Fibroblast of upper back skin (primary cell): Measurements from ENCODE around the gene DNAH10.
"Not testable (repeated sequence)": the region's sequence is repeated elsewhere in the genome, so short reads cannot be mapped to it uniquely, and the experiment has no call there.

Experiments
- DNase-seq: peaks from one replicate; pipeline ENCODE4 v3.0.0-alpha.2; 2013

DNAH10 gene

DNA sequence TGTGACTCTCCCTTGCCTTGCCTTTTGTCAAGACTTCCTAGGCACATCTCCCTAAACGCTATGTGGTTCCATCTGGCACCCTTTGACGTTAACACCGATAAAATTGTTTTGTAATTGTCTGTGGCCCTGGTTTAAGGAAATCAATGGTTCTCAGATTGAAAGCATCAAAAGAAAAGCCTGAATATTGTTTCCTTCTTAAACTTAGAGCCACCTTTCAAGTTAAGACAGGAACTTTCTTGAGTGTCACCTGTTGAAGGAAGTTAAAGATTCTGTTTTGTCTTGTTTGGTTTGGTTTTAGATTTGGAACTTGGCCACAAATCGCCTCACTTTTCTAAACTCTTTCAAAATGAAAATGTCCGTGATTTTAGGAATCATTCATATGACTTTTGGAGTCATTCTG lies 14.8 kb upstream of the DNAH10 start:
- DNase-seq, result no peak

DNA sequence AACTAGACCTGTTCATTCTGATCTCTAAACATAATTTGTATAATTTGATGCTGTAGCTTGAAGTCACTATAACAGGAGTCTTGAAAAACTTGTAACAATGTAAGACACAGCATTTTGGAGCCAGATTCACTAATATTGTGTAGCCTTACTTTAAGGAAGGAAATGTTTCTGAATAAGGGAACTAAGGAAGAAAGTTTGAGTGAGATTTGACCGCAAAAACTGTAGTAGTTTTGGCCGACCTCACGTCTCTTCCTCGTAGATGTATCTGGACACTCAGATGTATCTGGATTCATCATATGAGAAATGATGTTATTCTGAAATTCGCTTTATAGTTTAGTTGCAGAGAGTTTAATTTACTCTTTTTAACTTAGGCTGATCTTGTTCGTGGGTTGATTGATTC lies 13.9 kb upstream of the DNAH10 start:
- DNase-seq, result no peak

DNA sequence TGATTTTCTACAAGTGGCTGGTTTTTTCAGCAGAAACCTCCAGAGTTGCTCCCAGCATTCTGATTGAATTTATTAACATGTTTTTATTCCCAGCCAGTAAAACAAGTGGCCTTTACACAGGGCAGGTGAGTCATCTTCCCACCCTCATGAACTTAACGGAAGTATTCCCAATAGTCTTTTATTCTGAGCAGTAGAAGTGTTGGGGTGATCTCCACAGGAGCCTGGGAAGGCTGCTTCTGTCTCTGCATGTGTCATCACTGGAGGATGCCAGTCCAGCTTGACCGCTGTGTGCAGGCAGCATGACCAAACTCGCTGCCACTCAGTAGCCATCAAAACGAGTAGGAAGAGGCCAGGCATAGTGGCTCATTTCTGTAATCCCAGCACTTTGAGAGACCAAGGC lies 13.4 kb upstream of the DNAH10 start:
- DNase-seq, result no peak

DNA sequence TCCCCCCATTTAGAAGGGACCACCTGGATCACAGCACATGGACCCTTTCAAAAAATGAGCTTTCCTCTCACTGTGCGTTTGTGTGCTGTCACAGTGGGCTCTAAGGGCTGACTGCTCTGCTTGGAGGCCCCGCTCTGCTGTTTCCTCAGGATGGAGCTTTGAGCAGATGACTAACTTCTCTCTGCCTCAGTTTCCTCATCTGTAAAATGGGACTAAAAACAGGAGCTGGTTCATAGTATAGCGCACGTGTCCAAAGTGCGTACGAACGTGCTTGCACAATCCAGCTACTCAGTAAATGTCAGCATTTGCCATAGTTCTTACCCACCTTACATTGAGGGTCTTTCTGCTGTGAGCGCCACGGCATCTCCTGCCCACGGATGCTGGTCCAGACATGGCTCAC lies 12.7 kb upstream of the DNAH10 start:
- no peak for DNase-seq

DNA sequence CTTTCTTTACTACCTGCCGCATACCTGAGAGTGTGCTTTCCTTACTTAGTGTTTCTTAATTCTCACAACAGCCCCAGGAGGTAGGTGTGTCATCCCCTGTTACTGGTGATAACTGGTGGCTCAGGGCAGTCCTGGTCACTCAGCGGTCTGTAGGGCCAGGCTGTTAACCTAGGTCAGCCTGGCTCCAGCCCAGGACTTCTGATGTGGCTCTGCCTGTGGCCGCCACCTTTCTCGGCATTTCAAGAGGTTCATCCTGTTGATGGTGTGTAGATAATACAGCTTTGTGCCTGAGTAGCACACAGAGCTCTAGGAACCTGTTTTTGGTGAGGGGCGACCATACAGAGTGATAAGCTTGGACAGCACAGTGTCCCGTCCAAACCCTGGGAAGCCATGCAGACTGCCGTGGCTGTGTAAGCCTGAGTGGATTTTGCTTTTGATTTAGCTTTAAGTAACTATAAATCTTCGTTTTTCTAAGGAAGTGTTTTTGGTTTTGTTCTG lies 11.9 kb upstream of the DNAH10 start:
- DNase-seq, result no peak

DNA sequence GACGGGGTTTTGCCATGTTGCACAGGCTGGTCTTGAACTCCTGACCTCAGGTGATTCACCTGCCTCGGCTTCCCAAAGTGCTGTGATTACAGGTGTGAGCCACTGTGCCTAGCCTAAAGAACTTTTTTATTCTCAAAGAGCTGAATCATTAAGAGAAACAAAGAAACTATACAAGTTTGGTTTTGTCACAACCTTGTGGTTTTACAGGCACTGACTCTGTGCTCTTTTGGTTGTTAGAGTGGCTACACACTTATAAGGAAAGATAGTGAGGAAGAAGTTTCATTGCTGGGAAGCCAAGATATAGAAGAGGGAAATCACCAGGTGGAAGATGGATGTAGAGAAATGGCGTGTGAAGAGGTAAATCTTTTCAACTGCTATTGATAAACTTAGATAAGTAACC lies 10.1 kb upstream of the DNAH10 start:
- DNase-seq, result no peak

DNA sequence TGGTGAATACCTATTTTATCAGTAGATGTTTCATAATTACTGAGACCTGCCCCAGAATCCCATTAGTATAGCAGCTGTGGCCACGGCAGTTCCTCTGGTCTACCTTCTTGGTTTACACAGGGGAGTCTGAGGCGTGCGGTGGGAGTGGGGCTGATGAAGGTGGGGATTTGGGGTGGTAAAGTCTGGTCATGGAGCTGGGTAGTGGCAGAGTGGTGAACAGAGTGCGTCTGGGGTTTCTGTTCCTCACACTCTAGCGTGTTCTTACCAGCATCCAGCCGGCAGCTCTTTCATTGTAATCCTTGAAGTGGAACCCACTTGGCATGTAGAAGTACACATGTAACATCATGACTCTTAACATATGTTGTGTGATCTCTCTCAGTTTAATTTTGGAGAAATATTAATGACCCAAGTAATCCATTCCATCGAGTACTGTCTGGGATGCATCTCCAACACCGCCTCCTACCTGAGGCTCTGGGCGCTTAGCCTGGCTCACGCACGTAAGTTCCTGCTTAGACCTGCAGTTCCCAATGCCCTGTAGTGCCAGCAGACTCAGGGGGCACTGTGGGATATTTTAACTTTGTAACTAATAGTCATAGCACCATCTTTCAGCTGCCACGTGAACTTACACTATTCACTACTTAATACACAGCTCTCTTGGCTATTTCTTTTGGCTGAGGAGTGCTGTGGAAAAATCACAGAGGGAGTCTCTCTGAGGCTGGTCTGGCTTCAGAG lies 7.9 kb upstream of the DNAH10 start:
- DNase-seq, result no peak

DNA sequence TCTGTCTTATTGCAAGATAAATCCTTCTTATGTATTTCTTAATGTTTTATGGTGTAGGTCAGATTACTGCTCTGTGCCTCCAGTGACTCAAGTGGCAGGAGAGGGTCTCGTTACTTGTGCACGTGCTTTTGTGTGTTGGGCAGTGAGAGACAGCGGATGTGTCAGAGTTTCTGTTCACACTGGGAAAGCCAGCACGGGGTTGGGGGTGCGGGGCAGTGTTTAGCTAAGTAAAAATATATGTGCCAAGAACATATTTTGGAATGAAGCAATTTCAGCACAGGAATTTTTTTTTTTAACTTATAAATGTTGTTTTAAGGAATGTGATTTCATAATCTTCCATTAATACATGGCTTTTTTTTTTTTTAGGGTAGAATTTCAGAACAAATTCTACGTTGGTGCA lies 4.5 kb upstream of the DNAH10 start:
- DNase-seq, result peak; percentile 61

DNA sequence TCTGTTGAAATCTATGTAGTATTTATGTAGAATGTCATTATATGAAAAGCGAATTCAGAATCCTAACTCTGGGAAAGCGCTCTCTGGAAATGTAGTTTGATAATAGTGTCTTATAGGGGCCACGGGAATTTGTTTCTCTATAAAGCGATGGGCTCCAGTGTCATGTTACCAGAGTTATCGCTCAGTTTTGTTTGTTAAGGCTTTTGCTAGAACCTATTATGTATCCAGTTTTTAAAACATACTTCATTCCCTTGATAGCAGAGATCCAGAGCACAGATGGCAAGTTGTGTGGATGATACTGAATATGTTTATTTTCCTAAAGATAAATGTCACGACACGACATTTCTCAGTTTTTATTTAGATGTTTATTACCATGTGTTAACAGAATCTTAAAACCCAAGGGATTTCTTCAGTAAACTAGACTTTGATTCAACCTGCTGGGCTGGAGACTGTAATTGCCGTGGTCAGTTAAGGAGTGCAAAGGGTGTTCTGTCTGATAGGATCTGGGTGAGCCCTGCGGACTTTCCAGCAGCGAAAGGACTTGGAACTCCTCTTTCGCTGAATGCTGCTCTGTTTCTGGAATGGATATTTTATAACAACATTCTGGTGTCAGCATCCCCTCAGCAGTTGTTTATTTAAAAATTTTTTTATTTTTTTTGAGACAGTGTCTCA lies 1.7 kb upstream of the DNAH10 start:
- DNase-seq, result no peak

DNA sequence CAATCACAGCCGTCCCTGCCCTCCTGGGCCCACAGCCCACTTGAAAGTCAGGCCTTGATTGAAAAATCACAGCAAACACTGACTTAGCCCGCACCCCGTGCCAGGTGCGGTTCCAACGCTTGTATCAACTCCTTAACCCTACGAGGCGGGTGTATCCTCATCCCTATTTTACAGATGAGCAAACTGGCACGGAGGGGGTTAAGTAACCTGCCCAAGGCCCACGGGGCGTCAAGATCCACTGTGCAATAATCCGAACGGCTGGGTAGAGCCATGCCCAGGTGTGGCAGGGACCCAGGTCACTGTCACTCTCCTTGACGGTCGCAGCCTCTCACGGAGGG lies 583 bp downstream of the DNAH10 start:
- no peak for DNase-seq

DNA sequence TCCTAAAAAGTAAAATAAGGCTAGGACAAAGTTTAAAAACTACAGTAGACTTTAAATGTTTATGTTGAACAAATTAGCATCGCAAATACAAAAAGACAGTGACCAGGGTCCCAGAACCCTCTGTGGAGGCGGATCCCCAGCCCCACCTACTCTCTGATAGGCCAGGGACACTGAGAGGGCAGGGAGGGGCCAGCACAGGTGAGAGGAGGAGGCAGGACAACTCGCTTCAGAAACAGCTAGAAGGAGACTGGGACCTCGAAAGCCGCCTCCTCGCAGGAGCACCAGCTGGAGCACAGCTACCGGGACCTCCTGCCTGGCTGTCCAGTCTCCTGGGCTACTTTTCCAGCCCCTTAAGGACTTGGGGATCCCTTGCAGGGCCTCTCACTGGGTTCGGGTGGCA lies 992 bp downstream of the DNAH10 start:
- no peak for DNase-seq

DNA sequence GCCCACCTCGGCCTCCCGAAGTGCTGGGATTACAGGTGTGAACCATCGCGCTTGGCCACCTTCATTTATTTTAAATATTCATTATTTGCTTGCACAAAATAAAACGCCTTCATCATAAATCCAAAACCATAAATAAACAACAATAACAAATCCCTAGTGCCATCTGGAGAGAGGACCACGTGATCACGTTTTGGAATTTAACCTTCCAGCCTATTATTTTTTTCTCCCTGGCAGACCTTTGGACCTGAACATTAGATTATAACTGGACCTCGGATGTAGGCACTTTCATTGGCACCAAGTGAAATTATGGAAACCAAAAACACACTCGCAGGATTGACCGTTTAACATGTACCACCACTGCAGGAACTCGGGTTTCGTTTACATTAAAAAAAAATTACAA lies 2.0 kb downstream of the DNAH10 start:
- DNase-seq, result no peak

DNA sequence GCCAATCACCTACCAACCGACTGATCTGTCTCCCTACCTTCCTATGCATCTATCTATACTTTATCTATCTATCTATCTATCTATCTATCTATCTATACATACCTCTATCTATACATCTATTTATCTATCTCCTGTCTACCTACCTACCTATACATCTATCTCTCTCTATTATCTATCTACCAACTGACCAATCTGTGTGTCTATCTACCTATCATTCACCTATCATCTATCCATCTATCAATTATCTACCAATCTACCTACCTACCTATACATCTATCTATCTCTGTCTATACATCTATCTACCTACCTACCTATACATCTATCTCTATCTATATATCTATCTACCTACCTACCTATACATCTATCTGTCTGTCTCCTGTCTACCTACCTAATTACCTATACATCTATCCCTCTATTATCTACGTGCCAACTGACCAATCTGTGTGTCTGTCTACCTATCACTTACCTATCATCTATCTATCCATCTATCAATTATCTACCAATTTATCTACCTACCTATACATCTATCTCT lies 3.5 kb downstream of the DNAH10 start:
- no peak for DNase-seq

DNA sequence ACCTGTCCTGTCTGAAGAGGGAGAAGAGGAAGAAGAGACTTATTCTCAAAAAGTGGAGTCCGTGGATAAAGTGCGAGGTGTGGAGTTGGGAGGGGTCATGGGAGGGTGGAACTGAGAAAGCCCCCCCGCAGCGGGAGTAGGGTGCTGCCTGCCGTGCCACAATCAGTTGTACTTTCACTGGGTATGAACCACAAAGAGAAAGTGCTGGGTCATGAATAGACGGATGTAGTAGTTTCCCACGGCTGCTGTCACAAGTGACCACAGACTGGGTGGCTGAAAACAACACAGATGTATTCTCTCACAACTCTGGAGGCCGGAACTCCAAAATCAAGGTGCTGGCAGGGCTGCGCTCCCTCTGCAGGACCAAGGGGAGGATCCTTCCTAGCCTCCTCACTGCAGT lies 5.5 kb downstream of the DNAH10 start:
- DNase-seq, result no peak

DNA sequence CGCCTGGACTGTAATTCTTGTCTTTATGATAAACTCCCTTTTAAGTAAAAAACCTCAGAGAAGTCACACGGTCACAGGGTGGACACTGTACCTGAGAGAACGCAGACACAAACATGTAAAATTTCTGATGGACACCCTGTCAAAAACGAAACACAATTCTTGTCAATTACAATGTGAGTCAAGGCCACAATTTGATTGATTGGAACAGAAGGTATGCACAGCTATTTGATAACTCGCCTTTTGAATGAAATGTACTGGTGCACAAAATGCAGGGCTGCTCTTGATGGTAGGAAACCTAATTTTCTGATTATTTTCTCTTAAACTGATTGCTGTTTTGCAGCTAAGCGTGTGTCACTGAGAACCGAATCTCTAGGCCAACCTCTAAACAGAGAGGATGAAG lies 9.2 kb downstream of the DNAH10 start:
- DNase-seq, result no peak

DNA sequence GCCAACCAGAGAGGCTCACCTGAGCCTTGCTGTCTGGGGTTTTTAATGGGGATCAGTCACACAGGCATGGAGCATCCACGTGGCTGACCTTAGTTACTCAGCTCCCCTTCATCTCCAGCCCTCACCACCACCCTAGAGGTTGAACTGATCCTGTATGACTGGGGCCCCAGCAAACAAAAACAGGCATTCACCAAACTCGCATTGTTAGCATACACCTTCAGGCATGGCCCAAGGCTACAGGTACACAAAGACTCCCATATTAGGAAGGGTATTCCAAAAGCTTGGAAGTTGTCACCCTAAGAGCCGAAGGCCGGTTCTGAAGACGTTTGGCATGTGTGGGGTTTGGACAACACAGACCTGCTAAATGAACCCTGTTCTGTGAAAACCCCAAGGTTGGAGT lies 10.0 kb downstream of the DNAH10 start:
- no peak for DNase-seq

DNA sequence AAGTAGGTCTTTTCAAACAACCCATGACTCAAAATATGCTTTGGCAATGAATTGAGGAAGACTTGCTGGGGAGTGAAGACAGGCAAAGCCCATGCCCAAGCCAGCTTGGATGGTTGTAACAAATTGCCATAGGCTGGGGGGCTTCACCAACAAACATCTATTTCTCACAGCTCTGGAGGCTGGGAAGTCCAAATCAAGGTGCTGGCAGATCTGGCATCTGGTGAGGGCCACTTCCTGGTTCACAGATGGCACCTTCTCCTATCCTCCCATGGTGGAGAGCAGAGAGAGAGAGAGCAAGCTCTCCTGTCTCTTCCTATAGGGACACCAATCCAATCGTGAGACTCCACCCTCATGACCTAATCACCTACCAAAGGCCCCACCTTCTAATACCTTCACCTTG lies 11.3 kb downstream of the DNAH10 start:
- DNase-seq, result no peak

DNA sequence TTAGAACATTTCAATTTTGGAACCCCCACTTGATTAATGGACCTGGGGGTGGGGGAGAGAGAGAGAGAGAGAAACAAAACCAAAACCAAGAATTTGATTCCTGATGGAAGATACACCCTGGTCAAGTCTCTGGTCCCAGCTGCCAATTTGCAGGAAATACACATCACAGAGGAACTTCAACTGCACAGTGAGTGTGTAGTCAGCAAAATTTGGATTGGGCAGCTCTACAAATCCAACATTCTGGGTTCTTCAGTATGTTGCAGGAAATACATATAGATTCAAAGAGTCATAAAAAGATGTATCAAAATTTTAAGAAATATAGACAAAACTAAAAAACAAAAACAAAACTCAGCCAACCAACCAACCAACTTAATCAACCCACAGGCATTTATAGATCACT lies 17.4 kb downstream of the DNAH10 start:
- no peak for DNase-seq

DNA sequence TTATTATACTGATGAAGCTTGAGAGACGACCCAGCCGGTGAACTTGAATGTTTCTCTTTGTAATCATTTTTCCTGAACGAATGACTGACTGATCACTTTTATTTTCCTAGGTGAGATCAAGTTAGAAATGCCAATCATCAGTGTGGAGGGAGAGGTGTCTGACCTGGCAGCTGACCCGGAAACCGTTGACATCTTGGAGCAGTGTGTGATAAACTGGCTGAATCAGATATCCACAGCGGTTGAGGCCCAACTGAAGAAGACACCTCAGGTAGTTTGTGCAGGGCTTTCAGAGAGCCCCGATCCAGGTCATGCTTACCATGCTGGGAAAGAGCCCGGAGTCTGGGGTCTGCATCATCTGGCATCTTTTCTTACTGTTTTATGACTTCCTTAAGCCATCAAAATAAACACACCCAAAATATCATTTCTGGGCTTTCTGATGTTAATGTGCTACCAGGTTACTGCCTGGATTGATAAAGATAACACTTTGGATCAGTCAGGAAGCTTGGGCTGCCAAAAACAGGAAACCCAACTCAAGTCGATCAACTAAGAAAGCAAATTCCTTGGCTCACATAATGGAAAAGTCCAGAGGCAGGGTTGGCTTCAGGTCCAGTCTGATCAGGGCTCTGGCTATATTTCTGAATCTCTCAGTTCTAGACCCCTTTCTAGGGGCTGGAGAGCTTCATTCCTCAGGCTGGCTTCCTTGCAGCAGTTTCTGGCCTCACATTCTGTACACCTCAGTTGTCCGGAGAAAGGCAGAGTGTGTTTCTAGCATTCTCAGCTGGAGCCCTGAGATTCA lies 21.1 kb downstream of the DNAH10 start:
- DNase-seq, result no peak

DNA sequence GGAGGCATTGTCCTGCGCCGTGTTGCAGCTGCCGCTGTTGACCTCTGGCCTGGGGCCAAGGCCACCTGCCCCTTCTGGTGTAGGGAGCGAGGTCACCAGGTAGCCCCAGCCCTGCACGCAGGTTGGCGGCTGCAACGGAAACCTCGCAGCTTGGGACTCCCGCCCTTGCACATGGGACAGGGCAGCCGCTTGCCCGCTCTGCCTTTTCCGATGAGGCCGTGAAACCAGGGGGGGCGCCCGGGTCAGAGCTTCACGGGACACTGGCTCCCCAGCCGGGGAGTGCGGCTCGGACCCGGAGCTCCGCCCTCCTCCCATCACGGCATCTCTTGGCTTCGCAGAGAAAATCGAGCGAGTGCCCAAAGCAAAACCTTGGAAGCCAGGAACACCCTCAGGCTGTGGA lies 25.4 kb downstream of the DNAH10 start:
- DNase-seq, result no peak

DNA sequence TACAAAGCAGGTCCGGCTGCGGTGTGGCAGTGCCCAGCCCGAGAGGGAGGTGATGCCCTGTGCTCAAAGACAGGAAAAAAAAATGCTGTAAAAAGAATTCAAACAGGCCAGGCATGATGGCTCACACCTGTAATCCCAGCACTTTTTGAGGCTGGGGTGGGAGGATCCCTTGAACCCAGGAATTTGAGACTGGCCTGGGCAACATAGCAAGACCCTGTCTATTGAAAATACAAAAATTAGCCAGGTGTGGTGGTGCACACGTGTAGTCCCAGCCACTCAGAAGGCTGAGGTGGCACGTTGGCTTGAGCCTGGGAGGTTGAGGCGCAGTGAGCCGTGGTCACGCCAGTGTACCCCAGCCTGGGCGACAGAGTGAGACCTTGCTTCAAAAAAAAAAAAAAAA lies 26.4 kb downstream of the DNAH10 start:
- DNase-seq, result no peak

DNA sequence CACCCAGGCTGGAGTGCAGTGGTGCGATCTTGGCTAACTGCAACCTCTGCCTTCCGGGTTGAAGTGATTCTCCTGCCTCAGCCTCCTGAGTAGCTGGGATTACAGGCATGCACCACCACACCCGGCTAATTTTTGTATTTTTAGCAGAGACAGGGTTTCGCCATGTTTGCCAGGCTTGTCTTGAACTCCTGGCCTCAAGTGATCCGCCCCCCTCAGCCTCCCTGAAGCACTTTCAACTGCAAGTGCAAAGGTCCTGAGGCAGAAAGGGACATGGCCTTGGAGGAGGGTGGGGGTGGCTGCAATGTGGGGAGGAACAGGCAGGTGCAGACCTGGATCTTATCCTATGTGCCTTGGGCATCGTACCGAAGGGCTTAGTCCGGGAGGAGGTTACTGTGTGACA lies 27.3 kb downstream of the DNAH10 start:
- DNase-seq, result not testable (repeated sequence)

DNA sequence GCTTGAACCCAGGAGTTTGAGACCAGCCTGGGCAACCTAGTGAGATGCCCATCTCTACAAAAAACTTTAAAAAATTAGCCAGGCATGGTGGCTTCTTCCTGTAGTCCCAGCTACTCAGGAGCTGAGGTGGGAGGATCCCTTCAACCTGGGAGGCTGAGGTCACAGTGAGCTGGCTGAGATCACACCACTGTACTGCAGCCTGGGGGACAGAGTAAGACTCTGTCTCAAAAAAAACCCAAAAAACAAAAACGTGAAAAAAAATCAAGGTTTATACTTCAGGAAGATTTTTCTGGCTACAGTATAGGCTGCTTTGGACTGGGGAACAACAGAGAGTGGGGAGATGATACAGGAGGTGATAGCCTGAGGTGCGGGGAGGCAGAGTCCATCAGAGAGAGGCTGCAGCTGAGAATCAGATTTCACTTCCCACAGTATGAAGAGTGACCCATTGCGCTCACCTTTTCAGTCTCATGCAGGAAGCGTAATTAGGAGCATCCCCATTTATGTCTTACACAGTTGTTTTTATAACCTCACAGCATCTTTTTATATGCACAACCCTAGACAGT lies 28.9 kb downstream of the DNAH10 start:
- no peak for DNase-seq

DNA sequence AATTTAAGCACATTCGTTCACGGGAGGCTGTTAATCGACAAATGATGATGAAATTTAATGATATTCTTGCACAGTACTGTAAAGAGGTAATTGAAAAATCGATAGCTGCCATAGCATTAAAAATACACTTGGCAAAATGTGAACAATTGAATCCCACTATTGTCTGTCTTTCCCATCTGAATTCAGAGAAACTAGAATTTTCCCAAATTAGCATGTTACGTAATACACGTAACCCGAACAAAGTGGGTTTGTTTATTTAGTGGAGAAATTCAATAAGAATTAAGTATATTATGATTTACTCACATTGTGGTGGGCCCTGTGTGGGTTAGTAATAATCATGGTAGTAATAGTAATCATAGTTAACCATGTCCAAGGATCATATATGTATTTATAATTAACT lies 31.9 kb downstream of the DNAH10 start:
- no peak for DNase-seq
